ENCODE results near the gene CCDC57.

The CCDC57 gene

DNA sequence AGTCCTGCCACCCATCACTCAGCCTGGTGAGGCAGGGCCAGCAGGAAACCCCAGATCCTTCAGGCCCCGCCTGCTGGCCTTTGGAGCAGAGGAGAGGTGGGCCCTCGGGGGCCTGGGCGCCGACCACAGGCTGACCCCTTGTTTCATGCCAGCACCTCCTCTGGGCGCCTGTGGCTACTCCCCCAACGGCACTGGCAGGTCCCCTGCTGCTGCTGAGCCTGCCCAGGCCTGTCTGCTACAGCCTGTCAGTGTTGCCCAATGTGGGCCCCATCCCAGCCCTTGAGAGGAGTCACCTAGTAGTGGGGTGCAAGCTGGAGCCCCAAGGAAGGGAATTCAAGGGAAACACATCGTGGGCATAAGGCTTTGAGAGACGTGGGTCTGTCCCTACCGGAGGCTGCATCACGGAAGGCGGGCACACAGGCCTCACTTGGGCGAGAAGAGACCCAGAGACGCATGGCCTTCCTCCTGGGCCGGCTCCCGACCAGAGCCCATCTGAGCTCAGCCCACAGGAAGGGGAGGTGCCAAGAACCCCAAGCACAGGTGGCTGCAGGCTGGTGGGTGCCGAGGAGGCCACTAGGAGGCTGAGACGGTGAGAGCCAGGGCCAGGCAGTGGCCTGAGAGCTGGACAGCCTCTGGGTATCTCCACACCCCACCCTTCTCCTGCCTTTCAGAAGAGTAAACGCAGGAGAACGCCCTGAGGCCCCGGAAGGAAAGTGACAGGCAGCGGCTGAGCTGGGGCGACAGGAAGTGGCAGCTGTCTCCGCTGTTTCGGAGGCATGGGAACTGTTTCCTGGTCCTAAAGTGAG lies 106.6 kb downstream of the CCDC57 start:
- no peak for DNase-seq (ENCODE audit: low spot score)

- no peak for DNase-seq (ENCODE audit: low spot score)
These were observed 107.2 kb downstream of the CCDC57 start for GRCh38 chr17:82105417-82105881.

DNA sequence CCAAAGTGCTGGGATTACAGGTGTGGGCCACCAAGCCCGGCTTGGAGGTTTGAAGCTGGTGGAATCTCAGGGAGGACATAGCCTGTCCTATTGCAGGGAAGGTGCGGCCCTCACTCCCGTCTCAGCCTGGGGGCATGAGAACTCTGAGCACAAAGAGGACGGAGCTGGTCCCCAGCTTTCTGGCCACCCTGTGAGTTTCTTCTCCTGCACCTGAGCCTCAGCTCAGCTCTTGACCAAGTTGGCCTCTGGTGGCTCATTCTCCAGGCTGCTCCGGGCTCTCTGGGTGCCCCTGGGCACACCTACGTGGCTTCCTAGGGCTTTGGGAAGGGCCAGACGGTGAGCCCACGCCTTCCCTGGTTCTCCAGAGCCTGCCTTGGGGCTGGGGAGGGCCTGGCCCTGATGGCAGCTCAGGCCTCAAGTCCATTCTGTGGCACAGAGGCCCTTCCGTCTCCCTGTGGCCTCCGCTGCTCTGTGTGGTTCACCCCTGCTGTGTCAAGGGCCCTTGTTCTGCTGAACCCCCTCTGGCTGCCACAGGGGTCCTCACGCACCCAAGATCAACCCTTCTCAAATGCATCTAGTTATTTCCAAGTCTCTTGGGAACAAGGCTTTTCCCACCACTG lies 107.7 kb downstream of the CCDC57 start:
- DNase-seq (ENCODE audit: low spot score), result no peak

GRCh38 chr17:82103553-82104451 lies 108.8 kb downstream of the CCDC57 start:
- DNase-seq (ENCODE audit: low spot score), result no peak

DNA sequence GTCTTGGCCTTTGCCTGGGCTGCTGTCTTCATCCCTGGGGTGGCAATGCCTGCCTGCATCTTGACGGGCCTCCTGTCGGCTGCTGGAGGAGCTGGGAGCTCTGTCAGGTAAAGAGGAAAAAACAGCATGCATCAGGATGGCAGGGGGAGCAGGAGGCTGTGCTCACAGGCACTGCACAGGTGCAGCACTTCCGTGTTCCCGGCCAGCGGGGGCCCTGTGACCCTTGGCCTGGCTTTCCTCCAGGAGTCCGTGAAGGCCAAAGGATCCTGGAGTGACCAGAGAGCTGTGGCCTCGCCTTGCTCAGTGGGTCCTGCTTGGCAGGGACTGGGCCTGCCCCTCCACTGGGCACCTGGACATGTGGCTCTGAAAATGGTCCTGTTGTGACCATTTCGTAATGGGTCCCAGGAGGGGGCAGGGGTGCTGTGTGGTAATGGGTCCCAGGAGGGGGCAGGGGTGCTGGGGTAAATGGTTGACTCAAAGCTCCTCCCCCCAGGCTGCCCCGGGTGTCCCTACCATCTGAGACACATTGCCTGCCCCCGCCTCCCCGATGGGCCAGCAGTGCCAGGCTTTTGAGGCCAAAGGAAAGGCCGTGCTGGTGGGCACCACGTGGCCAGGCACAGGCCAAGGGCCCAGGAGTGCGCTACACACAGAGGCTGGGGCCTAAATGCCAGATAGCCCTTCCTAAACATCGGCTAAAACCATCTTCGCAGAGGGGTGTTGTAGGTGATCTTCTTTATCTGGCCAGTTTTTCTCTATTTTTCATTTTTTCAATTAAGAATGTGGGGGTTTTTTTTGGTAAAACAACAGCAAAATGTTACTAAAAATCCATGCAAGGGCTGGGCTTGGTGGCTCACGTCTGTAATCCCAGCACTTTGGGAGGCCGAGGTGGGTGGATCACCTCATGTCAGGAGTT lies 110.6 kb downstream of the CCDC57 start:
- DNase-seq (ENCODE audit: low spot score), result no peak

- DNase-seq (ENCODE audit: low spot score), result no peak
These were observed 111.3 kb downstream of the CCDC57 start for GRCh38 chr17:82101301-82101715.

GRCh38 chr17:82100502-82101298 lies 111.9 kb downstream of the CCDC57 start:
- DNase-seq (ENCODE audit: low spot score), result no peak

DNA sequence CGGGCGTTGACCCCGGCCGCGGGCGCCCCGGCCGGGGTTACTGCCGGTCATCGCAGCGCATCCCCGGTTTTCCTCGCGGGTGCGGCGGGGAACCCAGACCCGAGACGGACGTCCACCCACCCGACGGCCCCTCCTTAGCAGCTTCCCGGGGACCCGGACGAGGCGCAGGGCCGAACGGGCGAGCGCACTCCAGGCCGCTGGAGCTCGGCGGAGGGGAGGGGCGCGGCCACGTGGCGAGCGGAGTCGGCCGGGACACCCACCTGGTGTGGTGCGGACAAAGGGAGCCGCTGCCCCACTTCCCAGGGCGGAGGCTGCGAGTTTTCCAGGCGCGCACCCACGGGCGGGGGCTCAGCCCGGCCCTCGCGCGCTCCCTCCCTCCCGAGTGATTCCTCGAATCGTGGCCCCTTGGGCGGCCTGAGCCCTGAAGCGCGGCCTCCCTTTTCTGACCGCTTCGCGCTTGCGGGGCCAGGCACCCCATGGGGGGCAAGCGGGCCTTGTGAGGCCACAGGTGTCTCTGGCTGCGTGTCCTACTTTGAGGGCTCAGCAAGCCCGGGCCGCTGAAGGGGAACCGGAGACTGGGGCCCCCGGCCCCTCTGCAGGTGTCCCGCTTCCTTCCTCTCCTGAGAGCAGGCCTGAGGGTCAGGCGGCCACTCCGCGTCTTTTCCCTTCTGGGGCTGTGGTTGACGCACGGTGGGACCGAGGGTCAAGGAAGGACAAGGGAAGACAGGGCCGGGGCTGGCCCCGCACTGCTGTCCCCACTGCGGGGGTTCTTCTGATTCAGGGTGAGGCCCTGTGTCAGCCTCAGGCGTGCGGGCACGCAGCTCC lies 113.5 kb downstream of the CCDC57 start:
- no peak for DNase-seq (ENCODE audit: low spot score)

DNA sequence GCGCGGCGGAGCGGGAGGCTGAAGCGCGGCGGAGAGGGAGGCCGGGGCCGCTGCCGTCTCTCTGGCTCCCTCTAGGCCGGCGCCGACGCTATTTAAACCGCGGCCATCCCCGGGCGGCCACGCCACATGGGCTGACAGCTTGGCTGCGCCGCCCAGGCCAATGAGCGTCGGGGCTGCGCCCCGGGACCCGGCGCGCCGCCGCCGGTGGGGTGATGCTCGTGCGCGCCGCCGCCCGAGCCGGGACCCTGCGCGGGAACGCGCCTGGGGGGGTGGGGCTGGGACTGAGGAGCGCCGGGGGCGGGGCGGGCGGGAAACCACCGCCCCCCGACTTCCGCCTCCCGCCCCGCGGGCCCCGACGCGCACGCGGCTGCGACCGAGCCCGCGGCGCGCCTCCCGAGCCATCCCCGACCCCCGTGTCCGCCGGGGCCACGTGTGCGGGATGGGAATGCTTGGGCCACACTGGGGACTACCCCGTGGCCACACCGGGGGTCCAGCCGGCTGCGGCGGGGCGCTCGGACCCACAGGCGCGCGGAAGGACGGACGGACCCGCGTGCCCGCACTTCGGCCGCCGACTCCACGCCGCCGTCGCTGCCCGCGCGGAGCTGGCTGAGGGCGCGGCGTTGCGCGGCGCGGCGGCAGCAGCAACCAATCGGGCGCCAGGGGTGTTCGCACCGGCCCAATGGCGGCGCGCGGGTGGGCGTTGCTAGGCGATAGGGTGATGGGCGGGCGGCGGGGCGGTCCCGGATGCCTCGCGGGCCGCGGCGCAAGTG lies 114.3 kb downstream of the CCDC57 start, which contains the start of gene FASN:
TSS of gene FASN (minus strand) at position 68 of the 770 bp plus-strand sequence. CDS start 1,791 bp downstream, outside the sequence.
- peak; percentile 96 for DNase-seq (ENCODE audit: low spot score)

DNA sequence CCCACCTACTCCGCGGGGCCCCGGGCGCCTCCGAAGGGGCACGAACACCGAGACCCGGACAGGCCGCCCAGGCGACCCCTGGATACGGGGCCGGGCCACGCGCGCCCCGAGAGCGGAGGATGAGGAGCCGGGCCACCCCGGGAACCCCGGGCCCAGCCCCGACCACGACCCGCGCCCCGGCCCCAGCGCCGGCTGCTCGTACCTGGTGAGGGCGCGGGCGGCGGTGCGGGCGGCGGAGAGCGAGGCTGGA lies 114.8 kb downstream of the CCDC57 start:
- DNase-seq (ENCODE audit: low spot score), result no peak

GRCh38 chr17:82097184-82097918 lies 115.3 kb downstream of the CCDC57 start:
- DNase-seq (ENCODE audit: low spot score), result peak; percentile 21

DNA sequence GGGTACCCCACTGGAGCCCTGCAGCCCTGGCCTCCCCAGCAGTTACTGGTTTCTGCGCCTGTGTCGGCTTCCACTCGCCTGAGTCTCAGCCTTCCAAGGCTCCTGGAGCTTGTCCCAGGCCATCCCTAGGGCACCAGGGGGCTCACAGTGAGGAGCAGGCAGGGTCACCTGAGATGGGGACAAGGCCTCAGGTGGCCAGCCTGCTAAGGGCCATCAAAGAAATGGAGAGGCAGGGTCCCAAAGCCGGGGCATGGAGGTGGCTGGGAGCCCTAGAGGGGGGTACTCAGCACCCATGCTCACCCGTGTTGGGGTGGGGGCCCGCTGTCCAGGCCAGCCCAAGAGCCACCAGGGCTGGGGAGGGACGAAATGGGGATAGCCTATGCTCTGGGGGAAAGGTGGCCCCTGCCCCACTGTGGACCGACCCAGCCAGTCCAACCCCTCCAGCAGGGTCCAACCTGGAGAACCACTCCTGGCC lies 115.9 kb downstream of the CCDC57 start:
- DNase-seq (ENCODE audit: low spot score), result no peak

- no peak for DNase-seq (ENCODE audit: low spot score)
These were observed 116.6 kb downstream of the CCDC57 start for GRCh38 chr17:82095777-82096708.

- no peak for DNase-seq (ENCODE audit: low spot score)
These were observed 117.5 kb downstream of the CCDC57 start for GRCh38 chr17:82094931-82095776.

GRCh38 chr17:82092995-82093751 lies 119.5 kb downstream of the CCDC57 start:
- DNase-seq (ENCODE audit: low spot score), result no peak

Data from LoVo (cell line).